ENCODE results near the gene ZNF423.

DNA sequence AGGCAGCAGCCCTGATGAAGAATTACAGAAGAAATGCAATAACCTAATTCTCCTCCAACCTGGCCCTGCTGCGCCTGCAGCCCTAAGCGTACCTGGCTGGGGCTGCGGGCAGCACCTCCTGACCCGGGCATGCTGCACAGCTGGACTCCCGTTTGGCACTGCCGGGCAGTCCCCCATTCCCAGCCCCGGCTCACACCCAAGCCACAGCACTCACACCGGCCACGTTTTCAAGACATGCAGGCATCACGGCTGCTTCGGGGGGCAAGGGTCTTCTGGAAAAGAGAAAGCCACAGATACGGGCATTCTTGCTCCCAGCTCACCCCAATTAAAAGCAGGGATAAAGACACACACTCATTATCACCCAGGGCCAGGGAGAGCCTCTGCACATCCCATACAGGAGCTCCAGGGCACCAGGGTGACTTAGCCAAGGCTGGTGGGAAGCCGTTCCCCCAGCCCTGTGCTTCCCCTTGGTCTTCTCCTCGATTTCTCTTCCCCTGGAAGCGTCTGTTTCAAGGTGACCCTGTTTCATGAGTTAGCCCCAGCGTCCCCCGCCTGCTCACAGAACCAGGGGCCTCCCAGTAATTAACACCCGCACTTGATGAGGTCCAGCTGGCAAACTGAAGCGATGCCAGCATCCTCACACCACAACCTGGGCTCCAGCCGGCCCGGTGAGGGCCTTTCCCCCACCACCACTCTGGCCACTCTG, 265.6 kb downstream of the ZNF423 start:
- TF ChIP-seq, protein P1, sequence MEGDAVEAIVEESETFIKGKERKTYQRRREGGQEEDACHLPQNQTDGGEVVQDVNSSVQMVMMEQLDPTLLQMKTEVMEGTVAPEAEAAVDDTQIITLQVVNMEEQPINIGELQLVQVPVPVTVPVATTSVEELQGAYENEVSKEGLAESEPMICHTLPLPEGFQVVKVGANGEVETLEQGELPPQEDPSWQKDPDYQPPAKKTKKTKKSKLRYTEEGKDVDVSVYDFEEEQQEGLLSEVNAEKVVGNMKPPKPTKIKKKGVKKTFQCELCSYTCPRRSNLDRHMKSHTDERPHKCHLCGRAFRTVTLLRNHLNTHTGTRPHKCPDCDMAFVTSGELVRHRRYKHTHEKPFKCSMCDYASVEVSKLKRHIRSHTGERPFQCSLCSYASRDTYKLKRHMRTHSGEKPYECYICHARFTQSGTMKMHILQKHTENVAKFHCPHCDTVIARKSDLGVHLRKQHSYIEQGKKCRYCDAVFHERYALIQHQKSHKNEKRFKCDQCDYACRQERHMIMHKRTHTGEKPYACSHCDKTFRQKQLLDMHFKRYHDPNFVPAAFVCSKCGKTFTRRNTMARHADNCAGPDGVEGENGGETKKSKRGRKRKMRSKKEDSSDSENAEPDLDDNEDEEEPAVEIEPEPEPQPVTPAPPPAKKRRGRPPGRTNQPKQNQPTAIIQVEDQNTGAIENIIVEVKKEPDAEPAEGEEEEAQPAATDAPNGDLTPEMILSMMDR (IDR thresholded peaks at IDR 0.05), result no peak
- no peak for TF ChIP-seq POLR2A (IDR thresholded peaks at IDR 0.05)

Measured in right lobe of liver (tissue), 4 donors.